Neutrophil (primary cell): ENCODE measurements around the gene REX1BD.

Experiments
- H3K27ac ChIP-seq: fragments of 200-600 bp; sonication (generic); 2 replicates; pipeline ENCODE4 v1.5.1; 2016; ENCODE audit warnings: mild to moderate bottlenecking, moderate library complexity
- H3K27me3 ChIP-seq: fragments of 200-600 bp; sonication (generic); 2 replicates; pipeline ENCODE4 v1.6.0; 2016; ENCODE audit warnings: mild to moderate bottlenecking
- H3K36me3 ChIP-seq: fragments of 200-600 bp; sonication (generic); 2 replicates; pipeline ENCODE4 v1.5.1; 2017
- H3K4me1 ChIP-seq, 2 experiments: fragments of 200-600 bp in 1 of 2; sonication (generic) in 1 of 2; 1 replicate in 1 of 2; 2 replicates in 1 of 2; pipeline versions ENCODE4 v1.5.1 to v1.6.1; 2013 to 2016; ENCODE audit warnings: low read depth in 1 of 2, low read length in 1 of 2, mild to moderate bottlenecking in 1 of 2, moderate library complexity in 1 of 2; ENCODE audit not compliant: control insufficient read depth in 1 of 2, insufficient read depth in 1 of 2
- H3K4me3 ChIP-seq, 2 experiments: fragments of 200-600 bp in 1 of 2; sonication (generic) in 1 of 2; 1 replicate in 1 of 2; 2 replicates in 1 of 2; pipeline ENCODE4 v1.5.1; 2013 to 2016; ENCODE audit warnings: low read depth in 1 of 2, low read length in 1 of 2, mild to moderate bottlenecking in 1 of 2, moderate library complexity in 1 of 2
- H3K9me3 ChIP-seq: fragments of 200-600 bp; sonication (generic); 2 replicates; pipeline ENCODE4 v1.5.1; 2016
- TF ChIP-seq, protein P1 (sequence below): fragments of 200-600 bp; sonication (generic); IDR thresholded peaks from 2 replicates; pipeline ENCODE4 v1.5.1; 2016; ENCODE audit warnings: antibody characterized with exemption

The REX1BD gene

DNA sequence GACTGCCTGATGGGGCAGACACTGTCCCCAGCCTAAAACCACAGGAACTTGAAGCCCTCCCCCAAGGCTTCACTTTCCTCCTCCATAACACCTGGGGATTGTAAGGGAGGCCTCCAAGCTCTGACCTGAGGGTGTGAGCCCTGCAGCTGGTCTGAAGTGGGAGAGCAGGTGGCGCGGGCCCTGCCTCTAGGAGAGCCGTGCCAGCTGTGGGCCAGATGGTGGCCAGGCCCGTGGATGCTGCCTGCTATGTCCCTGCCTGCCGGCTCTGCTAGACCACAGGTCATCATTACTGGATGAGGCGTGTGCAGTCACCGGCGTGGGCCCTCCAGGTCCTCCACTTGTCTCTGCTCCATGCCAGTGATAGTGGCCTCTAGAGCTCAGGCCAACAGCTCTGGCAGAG lies 44.7 kb downstream of the REX1BD start:
- no peak overlapping the region for H3K4me3 ChIP-seq
- H3K27ac ChIP-seq: no peak overlapping the region
- H3K4me1 ChIP-seq: peaks cover 6 to 19% of the 10 kb centered on the region in 2 experiments
- H3K36me3 ChIP-seq: no peaks in the 10 kb centered on the region
- H3K27me3 ChIP-seq: peaks cover 43% of the 10 kb centered on the region
- no peaks in the 10 kb centered on the region for H3K9me3 ChIP-seq
- TF ChIP-seq, protein P1, sequence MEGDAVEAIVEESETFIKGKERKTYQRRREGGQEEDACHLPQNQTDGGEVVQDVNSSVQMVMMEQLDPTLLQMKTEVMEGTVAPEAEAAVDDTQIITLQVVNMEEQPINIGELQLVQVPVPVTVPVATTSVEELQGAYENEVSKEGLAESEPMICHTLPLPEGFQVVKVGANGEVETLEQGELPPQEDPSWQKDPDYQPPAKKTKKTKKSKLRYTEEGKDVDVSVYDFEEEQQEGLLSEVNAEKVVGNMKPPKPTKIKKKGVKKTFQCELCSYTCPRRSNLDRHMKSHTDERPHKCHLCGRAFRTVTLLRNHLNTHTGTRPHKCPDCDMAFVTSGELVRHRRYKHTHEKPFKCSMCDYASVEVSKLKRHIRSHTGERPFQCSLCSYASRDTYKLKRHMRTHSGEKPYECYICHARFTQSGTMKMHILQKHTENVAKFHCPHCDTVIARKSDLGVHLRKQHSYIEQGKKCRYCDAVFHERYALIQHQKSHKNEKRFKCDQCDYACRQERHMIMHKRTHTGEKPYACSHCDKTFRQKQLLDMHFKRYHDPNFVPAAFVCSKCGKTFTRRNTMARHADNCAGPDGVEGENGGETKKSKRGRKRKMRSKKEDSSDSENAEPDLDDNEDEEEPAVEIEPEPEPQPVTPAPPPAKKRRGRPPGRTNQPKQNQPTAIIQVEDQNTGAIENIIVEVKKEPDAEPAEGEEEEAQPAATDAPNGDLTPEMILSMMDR: no peak

DNA sequence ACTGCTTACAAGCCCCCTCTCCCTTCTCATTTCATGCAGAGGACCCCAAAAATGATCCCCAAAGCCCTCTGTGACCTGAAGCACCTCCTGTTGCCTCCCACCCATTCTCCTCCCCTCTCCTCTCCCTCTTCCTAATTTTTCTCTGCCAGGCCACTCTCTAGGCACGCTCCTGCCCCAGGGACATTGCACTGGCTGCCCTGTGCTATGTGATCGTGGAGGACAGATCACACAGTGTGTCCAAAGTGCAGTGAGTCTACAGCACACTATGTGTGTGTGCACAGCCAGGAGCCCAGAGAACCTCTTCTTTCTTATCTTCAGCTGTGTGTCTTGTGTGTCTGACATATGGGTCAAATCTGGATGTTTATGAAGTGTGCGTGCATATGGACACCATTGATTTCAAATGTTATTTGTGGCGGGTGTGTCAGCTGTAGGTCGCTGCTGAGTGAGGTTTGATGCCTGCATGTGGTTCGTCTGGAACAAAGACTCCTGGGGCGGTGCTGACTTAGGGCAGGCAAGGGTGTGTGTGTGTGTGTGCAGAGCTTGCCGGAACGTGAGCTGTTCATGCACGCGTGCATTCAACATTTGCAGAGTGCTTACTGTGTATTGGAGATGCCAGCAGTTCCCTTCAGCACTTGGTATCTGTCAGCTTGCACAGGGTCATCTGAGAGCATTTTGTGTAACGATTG lies 46.2 kb downstream of the REX1BD start:
- no peak overlapping the region for H3K4me3 ChIP-seq
- peaks cover 28% of the 10 kb centered on the region for H3K27me3 ChIP-seq
- TF ChIP-seq, protein P1: no peak
- H3K4me1 ChIP-seq: peaks cover 6 to 19% of the 10 kb centered on the region in 2 experiments
- no peak overlapping the region for H3K27ac ChIP-seq
- no peaks in the 10 kb centered on the region for H3K36me3 ChIP-seq
- H3K9me3 ChIP-seq: no peaks in the 10 kb centered on the region

DNA sequence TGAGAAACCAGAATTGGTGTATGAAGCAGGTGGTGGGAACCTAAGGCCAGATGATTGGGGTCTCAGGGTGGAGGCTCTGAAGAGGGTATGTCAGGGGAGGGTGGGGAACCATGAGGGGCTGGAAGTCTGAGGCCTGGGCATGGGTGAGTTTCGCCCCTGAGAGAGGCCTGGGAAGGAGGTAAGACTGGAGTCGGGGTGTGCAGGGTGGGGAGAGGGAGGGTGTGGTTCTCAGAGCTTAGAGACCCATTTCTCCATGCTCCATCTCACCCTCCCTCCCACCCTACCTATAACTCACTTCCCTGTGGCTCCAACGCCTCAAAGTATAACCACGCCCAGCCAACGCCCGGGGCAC lies 47.2 kb downstream of the REX1BD start:
- Histone ChIP-seq H3K4me3 (peak overlapping the region; percentile 72 to 77), H3K36me3 (no peaks in the 10 kb centered on the region), H3K27me3 (peaks cover 23% of the 10 kb centered on the region), H3K27ac (peak overlapping the region; percentile 80), H3K9me3 (no peaks in the 10 kb centered on the region), H3K4me1 (peaks cover 6 to 19% of the 10 kb centered on the region in 2 experiments)
- TF ChIP-seq, protein P1: no peak

DNA sequence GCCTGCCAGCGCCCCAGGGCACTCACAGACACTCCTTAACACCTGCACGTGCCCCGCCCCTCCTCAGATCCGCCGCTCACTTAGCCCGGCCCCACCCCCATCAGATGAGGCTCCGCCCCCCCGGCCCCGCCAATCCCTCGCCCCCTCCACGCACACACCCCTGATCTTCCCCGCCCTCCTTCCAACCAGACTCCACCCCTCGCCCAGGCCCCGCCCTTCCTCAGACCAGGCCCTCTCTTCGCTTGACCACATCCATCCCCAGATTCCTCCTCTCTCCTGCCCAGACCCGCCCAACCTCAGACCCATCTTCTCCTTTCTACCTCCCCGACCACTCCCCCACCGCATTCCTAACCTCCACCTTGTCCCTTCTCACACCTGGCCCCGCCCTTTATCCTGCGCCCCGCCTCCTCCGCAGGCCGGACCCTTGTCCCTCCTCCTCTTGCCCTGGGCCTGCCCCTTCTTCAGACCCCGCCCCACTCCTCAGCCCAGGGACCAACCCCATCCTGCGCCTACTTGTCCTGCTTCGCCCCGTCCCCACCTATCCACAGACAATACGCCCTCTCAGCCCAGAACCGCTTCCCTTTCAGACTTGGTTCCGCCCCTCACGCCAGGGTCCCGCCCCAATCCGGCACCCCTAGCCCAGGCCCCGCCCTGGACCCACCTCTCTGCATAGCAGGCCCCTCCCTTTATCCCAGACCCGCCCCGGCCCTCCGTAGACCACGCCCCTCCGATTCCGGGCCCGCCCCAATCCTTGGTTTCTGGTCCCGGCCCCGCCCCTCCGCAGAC lies 47.8 kb downstream of the REX1BD start:
- Histone ChIP-seq H3K27ac (peak overlapping the region; percentile 80), H3K9me3 (no peaks in the 10 kb centered on the region), H3K4me1 (peaks cover 6 to 19% of the 10 kb centered on the region in 2 experiments), H3K27me3 (peaks cover 23% of the 10 kb centered on the region), H3K36me3 (no peaks in the 10 kb centered on the region), H3K4me3 (peak overlapping the region; percentile 72 to 77)
- TF ChIP-seq, protein P1: no peak

DNA sequence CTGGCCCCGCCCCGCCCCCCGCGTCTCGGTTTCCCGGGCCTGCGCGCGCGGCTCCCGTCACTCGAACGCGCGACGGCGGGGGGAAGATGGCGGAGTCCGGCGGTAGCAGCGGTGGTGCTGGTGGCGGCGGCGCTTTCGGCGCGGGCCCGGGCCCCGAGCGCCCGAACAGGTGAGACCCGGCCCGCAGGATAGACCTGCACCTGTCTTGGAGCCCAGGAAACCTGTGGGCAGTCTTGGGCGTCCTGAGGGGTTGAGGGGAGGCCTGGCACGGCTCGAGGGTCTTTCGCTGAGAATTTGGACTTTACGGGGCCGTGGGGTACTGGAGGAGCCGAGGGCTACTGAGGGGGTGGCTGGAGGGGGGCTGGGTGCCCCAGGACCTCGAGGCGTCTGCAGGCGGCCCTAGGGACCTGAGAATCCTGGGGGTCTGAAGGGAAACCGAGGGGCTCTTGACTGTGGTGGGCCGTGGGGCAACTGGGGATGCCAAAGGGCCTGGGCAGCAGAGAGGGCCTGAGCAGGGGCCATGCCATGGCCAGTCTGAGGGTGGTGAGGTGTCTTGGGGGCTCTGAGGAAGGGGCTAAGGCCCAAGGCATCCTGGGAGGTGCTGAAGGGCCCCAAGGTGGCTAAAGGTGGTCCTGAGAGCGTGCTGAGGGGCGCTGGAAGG lies 48.5 kb downstream of the REX1BD start, which contains the start of gene KLHL26:
Gene KLHL26, plus strand, starts transcription at position 60 of the 661 bp plus-strand sequence. Its CDS starts 27 bp downstream, at position 87.
- Histone ChIP-seq H3K4me3 (peak within 1 kb of the TSS; percentile 72 to 77), H3K27me3 (peaks cover 23% of the 10 kb centered on the region), H3K27ac (peak within 1 kb of the TSS; percentile 80), H3K4me1 (peaks cover 6 to 19% of the 10 kb centered on the region in 2 experiments), H3K9me3 (no peaks in the 10 kb centered on the region), H3K36me3 (no peaks in the 10 kb centered on the region)
- TF ChIP-seq, protein P1: no peak
